DMS53 treated with DMSO at 0.1 percent for 48 hours (cell line): Measurements from ENCODE around the gene ADAMTS4.

Experiments
- DNase-seq: peaks from one replicate; lab custom pipeline; 2025; ENCODE audit not compliant: unreplicated experiment; lab: John Stamatoyannopoulos, UW

ADAMTS4 gene

GRCh38 chr1:161197560-161198193 is 1.2 kb downstream of the ADAMTS4 start:
- no peak for DNase-seq

DNA sequence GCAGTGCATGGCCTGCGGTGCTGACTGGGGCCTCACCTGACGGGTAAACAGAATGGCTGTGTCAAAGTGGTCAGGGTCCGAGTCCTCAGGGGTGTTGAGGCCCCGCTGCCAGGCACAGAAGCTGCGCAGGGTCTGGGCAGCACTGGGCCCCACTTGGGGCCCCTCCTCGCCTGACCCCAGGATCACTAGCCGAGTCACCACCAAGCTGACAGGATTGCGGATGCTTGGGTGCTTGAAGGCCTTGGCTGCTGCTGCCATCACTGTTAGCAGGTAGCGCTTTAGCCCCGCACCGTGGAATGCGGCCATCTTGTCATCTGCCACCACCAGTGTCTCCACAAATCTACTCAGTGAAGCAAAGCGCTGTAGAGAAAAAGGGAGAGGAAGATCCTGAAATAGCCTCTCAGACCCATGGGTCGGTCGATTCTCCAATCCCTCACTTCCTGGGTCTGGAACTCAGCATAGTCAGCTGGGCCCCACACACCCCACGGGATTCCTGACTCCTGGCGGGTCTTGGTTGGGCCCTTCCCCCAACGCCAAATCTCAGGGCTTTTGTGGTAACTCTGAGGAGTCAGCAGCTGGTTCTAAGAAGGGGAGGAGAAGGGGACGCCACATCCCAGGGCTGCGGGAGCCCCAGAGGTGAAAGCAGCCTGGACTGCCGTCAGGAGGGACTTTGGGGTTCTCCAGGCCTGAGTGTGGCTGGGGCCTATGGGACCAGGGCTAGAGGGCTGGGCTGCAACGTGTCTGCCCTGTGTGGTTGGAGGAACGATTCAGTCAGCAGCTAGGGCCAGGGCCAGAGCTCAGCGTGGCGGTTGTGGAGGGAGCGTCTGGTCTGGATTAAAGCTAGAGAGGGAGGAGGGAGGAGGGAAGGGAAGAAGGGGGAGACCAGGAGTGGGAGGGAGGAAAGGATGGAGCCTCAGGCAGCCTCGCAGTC is 2.1 kb downstream of the ADAMTS4 start:
- no peak for DNase-seq

DNA sequence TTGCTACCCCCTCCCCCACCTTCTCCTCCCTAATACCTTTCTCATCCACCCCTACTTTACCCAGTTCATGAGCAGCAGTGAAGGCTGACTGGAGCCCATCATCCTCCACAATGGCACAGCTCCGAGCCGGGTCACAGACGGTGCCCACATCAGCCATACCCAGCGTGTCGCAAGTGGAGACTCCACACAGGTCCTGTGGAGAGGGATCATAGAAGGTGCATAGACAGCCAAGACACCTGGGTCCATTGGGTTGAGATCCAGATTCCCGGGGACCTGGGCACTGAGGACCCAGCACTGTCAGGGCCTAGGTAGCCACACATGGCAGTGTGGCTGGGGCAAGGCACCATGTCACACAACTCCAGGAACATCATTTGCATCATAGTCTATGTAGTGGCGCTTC is 2.7 kb downstream of the ADAMTS4 start:
- DNase-seq: no peak

- DNase-seq: no peak
Observed at GRCh38 chr1:161195171-161195570, 3.7 kb downstream of the ADAMTS4 start.

- DNase-seq: no peak
Observed at GRCh38 chr1:161193561-161194235, 5.2 kb downstream of the ADAMTS4 start.

DNA sequence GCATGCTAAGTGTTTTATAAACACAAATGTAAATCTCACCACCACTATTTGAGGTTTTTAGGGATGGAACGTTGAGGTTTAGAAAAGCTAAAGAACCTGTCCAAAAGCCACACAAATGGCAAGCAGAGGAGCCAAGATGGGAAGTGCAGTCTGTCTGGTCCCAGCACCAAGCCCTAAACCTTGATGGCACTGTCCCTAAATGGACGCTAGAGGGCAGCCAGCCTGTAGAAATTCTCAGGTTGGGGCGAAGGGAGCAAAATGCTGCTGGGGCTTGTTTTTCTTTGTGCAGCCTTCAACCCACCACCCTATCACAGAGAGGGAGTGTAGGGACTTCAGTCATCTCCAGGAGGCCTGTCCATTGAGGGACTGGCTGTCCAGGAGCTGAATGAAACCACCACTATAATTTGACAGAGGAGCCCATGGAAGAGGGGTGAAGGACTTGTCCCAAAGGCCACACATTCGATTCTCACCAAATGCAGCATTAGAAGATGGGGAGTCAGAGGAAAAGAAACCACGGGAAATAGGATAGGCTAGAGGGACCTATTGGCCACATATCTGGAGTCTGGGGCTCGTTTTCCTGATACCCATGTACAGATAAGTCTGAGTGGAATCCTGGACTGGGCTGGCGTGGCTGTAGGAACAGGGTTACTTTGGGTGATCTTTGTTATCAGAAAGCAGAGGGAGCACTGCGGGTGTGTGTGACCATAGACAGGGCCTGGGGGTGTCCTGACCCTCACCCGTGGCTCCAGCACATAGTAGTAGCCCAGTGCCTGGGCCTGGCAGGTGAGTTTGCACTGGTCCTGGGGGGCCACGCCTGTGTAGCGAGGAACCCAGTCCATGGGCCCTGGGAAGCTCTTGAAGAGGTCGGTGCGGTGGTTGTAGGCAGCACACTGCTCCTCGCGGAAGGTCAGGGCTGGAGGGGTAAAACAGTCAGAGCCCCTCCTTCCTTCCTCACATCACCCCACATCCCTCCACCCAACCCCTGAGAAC is 6.1 kb downstream of the ADAMTS4 start:
- DNase-seq: peak; percentile 65

DNA sequence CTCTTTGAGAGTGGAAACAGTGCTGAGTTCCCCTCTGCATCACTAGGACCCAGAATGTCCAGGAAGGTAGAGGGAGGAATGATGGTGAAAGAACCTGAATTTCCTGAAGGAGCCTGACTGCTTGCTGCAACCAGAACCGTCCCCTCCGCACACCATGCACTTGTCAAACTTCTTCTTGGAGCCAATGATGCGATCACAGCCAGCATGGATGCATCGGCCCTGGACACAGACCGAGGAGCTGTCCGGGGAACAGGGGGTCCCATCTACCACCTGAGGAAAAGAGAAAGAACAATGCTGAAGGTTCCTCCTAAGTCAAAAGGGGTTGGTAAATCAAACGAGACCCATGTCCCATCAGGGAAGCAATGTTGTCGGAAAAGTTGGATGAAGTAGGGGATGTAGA is 6.9 kb downstream of the ADAMTS4 start:
- no peak for DNase-seq

- no peak for DNase-seq
Observed at GRCh38 chr1:161190962-161191521, 7.8 kb downstream of the ADAMTS4 start.

- DNase-seq: no peak
Observed at GRCh38 chr1:161189036-161189435, 9.8 kb downstream of the ADAMTS4 start.

- DNase-seq: no peak
Observed at GRCh38 chr1:161188381-161188780, 10.5 kb downstream of the ADAMTS4 start.

DNA sequence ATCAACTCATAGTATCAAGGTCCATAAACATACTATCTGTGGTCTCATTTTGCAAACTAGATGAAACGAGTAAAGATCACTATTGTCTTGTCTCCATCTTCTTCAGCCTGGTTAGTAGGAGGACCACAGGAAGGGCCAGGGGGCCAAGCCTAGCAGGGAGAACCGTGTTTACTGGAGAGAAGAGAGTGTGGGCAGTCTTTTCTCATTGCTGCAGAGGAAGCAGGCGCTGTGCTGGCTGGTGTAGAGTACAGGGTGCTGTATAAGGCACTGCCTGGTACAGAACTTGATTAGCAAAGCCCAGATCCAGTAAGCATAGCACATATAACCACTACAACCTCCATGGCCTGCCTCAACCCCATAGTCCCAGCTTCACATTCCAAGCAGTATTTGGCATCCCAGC is 11.5 kb downstream of the ADAMTS4 start:
- no peak for DNase-seq

GRCh38 chr1:161185732-161186311 is 13.0 kb downstream of the ADAMTS4 start:
- DNase-seq: no peak

GRCh38 chr1:161185282-161185682 is 13.6 kb downstream of the ADAMTS4 start:
- no peak for DNase-seq

- DNase-seq: no peak
Observed at GRCh38 chr1:161182214-161182613, 16.6 kb downstream of the ADAMTS4 start.

DNA sequence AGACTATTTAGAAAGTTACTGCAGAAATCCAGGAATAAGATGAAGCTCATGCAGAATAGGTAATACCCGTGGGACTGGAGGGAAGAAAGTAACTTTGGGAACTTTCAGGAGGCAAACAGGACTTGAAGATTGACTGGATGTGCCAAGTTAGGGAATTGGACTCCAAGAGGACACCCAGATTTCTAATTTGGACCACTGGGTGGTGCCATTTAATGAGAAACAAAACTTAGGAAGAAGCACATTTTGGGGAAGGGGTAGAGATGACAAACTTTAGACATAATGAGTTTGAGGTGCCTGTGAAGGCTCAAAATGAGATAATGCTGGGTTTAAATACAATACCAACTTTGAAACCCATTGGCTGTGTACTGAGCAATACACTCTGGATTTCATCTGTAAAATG is 18.2 kb downstream of the ADAMTS4 start:
- DNase-seq: no peak

DNA sequence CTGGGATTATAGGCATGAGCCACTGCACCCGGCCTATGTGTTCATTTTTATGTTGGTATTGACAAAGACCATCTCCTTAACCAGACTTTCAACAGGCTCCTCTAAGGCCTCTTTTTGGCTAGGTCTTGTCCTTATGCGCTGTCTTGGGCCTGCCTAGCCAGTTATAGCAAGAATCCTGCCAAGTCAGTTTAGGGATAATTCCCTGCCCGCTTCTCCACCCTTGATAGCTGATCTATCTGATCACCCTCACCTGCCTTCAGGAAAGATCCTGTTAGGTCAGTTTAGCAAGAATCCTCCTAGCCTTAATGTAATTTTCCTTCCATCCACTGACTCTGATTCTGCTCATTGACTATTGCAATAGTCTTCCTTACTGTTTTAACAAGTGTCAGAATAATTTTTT is 19.2 kb downstream of the ADAMTS4 start:
- DNase-seq: no peak

DNA sequence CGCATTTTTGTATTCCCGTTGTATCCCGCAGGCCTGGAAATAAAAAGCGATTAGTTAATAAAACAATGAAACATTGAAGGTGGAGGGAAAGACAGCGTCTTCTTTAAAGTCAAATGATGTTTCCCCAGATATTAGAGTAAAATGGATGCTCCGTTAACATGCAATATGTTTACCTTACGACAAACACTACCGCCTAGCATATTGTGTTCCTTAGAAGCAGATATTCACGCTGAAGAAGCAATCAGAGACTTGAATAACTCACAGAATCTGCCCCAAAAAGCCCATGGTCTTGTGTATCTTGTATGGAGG is 21.0 kb downstream of the ADAMTS4 start:
- DNase-seq: no peak

- DNase-seq: peak; percentile 86
Observed at GRCh38 chr1:161177112-161177935, 21.5 kb downstream of the ADAMTS4 start, which contains the start of gene B4GALT3. Gene B4GALT3 (minus strand): TSS chr1:161177507. CDS start chr1:161176060, 1,447 bp downstream.

GRCh38 chr1:161176468-161177111 is 22.3 kb downstream of the ADAMTS4 start:
- no peak for DNase-seq
